Measurements from ENCODE around the gene CCKAR.

DNA sequence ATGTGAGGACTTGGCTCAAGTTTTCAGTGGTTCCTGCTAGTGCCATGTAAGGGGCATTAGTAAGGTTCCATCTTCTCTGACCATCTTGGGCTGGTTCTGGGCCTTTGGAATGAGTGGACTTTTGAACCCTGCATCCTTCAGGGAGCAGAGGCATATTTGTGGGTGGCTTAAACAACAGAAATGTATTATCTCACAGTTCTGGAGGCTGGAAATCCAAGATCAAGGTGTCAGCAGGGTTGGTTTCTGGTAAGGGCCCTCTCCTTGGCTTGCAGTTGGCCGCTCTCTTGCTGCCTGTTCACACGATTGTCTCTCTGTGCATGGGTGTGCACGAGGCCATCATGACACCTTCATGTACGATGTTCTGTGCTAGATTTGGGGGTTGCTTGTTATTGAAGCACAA lies 21.3 kb downstream of the CCKAR start:
- TF ChIP-seq, protein P1, sequence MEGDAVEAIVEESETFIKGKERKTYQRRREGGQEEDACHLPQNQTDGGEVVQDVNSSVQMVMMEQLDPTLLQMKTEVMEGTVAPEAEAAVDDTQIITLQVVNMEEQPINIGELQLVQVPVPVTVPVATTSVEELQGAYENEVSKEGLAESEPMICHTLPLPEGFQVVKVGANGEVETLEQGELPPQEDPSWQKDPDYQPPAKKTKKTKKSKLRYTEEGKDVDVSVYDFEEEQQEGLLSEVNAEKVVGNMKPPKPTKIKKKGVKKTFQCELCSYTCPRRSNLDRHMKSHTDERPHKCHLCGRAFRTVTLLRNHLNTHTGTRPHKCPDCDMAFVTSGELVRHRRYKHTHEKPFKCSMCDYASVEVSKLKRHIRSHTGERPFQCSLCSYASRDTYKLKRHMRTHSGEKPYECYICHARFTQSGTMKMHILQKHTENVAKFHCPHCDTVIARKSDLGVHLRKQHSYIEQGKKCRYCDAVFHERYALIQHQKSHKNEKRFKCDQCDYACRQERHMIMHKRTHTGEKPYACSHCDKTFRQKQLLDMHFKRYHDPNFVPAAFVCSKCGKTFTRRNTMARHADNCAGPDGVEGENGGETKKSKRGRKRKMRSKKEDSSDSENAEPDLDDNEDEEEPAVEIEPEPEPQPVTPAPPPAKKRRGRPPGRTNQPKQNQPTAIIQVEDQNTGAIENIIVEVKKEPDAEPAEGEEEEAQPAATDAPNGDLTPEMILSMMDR (IDR thresholded peaks at IDR 0.05): no peak
- TF ChIP-seq EP300 (IDR thresholded peaks at IDR 0.05; ENCODE audit: low read depth) (no peak), POLR2A (IDR thresholded peaks at IDR 0.05) (no peak), POLR2AphosphoS5 (IDR thresholded peaks at IDR 0.05) (no peak)

Measured in transverse colon (tissue), 4 donors.